ENCODE measurements around the gene CAPS.
A peak's percentile ranks its signal among the peaks of the same experiment; 100 is the strongest.

CAPS gene

DNA sequence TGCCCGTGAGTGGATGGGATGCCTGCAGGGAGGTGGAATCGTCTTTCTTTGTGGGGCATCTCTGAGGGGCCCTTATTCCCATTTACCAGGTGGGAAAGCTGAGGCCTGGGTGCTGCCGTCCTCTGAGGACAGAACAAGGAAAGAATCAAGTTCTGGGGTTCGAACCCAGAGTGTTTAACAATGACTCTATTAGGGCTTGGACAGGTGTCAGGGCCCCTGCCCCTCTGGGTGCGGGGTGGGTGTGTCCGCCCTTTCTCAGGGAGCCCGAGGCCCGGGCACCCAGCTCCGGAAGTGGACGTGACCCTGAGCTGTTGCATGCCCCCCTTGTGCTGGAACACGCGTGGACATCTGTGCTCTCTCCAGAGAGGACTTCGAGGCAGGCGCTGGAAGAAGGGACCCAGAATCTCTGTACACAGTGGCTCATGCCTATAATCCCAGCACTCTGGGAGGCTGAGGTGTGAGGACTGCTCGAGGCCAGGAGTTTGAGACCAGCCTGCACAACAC, 21.2 kb upstream of the CAPS start:
- DNase-seq, result no peak

- DNase-seq, result no peak
Observed at GRCh38 chr19:5893296-5893903, 20.7 kb upstream of the CAPS start.

- DNase-seq, result no peak
Observed at GRCh38 chr19:5893907-5894703, 19.9 kb upstream of the CAPS start.

DNA sequence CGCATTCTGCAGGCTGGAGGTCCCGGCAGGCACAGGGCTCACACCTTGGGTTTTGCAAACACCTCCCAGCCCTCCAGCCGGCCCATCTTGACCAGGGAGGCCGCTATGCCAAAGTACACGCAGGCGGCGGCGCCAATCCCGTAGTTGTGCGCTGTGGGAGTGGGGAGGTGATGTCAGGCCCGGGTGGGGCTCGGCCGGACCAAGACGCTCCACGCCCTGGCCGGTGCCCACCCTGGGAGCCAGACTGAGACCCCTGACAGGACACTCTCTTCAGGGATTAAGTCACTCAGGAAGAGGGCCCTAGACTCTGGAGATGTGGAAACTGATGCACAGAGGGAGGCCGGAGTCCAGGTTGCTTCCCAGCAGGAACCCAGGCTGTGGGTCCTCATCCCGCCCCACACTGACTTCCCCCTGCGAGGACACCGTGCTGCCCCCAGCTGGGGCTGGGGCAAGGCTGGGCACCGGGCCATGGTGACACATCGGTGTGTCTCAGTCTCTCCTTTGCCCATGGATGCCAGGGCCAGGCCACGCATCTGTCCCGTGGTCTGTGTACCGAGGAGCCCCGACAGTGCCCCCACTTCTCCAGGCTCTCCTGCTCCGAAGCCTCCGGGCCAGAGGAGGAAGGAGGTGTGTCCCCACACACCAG, 19.2 kb upstream of the CAPS start:
- no peak for DNase-seq

DNA sequence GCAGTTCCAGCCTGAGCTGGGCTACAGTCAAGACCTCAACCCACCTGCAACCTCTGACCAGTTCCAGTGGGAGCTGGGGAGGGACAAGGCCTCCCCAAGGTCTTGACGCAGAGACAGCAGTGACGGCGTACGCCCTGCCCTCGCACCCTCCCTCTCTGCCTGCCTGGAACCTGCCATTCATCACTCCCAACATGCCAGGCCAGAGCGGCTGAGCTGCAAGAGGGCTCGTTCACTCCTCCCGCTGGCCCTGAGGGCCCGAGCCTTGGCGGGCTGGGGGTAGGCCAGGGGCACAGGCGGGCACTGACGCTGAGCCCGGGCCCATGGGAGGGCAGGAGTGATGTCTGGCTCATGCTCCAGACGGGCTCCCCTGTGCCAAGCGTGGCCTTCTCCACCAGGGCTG, 18.6 kb upstream of the CAPS start:
- DNase-seq, result no peak

DNA sequence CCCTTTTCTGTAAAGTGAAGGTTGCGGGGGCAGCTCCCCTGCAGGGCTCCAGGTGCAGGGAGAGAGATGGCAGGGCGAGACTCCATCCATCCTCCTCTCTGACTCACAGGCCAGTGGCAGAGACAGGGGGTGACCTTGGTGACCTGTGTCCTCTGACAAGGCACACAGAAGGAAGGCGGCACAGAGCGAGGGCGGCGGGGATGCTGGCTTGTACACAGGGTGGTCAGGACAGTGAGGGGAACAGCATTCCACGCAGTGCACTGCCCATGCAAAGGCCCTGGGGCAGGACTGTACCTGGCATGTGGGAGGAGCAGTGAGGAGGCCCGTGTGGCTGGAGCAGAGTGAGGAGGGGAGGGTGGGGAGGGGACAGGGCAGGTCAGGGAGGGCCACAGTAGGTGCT, 18.2 kb upstream of the CAPS start:
- no peak for DNase-seq

- no peak for DNase-seq
Observed at GRCh38 chr19:5896365-5897076, 17.5 kb upstream of the CAPS start.

DNA sequence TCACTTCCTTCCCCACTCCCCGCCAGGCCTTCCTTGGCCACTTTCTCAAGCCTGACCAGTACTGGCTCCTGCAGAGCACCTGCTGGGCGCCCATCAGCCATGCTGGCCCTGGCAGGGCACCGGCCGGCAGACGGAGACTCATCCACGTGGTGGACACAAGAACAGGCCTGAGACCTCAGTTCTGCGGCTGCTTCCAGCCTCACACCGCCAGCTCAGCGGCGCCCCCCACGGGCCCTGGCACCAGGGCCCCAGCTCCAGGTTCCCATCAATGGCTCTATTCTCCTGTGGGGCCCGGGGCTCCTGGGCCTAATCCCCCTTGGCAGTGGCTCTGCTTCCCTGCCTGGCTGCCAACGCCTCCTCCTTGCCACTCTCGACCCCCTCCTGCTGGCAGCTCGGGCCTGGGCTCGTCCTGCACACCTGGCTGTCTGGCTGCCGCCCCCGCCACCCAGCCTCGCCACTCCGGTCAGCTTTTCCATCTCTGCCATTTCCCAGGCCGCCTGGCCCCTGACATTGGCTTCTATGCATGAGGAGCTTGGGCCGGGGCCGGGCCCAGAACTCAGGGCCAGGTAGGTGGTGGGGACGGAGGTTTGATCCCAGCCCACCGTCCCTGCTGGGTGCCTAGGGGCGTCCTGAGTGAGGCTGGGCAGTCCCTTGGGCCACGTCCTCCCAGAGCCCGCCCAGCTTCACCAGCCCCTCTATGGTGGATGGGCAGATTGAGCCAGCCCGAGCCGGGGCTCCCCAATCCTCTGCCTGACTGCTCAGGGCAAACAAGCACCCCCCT, 16.7 kb upstream of the CAPS start:
- no peak for DNase-seq

GRCh38 chr19:5899728-5900526, 14.1 kb upstream of the CAPS start:
- DNase-seq, result no peak

- no peak for DNase-seq
Observed at GRCh38 chr19:5900976-5901375, 13.1 kb upstream of the CAPS start.

DNA sequence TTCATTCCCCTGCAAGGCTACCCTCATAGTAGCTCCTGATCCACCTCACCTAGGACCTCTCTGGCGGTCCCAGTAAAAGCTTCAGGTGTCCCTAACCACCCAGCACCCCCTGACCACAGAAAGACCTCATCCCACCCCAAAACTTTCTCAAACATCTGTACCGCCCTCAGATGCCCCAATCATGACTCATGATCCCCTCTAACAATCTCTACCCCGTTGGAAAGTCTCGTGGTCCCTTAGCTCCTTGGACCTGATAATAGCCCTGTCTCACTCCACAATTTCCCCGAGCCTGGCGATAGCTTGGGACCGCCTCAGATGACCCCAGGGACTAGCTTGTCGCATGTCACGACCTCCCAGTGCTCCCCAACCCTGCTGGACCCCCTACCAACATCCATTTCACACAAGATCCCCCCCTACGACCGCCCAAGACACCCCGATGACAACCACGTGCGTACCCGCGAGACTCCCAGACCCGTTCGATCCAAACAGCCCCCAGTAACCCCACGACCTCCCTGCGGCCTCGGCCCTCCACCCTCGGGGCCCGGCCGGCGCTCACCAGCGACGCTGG, 10.9 kb upstream of the CAPS start:
- no peak for DNase-seq

GRCh38 chr19:5903624-5904351, 10.3 kb upstream of the CAPS start, which contains the start of gene NDUFA11:
NDUFA11 (minus strand) TSS chr19:5903790; CDS start chr19:5903708, 82 bp downstream.
- peak; percentile 92 for DNase-seq

DNA sequence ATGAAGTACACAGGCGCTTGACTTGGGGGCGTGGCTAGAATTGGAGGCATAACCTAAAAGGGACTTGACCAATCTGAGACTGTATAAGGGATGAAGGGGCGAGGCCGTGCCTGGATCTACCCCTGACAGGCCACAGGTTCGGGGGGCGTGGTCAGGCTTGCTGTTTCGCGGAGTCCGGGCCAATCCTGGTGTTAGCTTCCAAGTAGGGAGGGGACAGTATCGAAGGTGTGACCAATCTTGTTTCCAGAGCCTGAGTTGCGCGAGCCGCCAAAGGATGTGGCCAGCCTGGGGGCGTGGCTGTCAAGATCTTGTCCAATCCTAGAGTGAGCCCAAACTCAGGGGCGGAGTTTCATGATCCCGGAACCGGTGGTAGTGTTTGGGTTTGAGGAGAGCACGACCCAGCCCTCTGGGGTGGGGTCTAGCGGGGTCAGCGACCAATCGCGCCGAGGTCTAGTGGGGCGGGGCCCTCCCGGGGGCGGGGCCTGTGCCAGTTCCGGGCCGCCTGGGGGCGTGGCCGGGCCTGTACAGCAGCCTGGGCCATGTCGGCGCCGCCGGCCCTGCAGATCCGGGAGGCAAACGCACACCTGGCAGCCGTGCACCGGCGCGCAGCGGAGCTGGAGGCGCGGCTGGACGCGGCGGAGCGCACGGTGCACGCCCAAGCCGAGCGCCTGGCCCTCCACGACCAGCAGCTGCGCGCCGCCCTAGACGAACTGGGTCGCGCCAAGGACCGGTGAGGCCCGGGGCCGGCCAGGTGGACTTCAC, 9.5 kb upstream of the CAPS start, which contains the start of gene VMAC:
Gene VMAC (plus strand): TSS at position 521 of the 762 bp plus-strand sequence. CDS start 19 bp downstream, at position 540.
- peak; percentile 100 for DNase-seq

GRCh38 chr19:5905114-5905778, 8.8 kb upstream of the CAPS start:
- DNase-seq, result no peak

GRCh38 chr19:5907241-5907640, 6.8 kb upstream of the CAPS start:
- no peak for DNase-seq

DNA sequence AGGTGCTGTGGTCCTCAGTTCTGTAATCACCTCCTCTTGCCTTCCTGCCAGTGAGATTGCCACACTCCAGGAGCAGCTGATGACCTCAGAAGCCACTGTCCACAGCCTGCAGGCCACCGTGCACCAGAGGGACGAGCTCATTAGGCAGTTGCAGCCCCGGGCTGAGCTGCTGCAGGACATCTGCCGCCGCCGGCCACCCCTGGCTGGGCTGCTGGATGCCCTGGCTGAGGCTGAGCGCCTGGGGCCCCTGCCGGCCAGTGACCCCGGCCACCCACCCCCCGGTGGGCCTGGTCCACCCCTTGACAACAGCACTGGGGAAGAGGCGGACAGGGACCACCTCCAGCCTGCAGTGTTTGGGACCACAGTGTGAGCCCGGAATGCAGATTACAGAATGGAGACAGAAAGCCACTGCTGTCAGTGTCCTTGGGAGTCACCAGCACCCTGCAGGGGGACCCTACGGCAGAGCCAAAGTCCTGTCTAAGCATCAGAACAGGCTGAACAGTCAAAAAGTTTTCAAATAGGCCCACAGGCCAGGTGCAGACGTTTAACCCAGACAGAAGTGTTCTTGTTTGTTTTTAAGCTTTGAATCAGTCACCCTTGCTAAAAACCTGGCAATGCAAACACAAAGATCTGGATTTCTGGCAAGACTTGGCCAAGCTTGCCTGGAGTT, 5.1 kb upstream of the CAPS start:
- DNase-seq, result no peak

DNA sequence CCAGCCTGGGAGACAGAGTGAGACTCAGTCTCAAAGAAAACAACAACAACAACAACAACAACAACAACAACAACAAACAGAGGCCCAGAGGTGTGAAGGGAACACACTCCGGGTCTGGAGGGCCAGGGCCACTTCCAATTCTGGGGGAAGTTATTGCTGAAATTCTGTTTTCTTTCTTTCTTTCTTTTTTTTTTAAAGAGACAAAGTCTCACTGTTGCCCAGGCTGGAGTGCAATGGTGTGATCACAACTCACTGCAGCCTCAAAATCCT, 3.5 kb upstream of the CAPS start:
- DNase-seq, result no peak

DNA sequence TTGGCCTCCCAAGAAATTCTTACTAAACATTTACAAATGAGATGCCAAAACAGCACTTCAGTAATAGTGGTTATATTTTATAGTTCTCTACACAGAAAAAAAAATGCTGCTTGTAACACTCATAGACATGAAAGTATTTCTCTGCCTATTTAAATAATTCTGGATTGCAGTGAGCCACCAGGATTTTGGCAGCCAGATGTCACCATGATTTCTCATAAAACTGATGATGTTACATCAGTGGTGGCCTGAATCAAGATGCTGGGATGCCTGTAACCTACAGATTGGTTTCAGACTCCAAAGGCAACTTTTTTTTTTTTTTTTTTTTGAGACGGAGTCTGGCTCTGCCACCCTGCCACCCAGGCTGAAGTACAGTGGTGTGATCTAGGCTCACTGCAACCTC, 2.7 kb upstream of the CAPS start:
- DNase-seq, result no peak

- no peak for DNase-seq
Observed at GRCh38 chr19:5914358-5914774, 312 bp downstream of the CAPS start.
